Ishikawa (cell line): ENCODE data around the gene FAM13B.

Experiments
- CEBPB ChIP-seq: IDR thresholded peaks from 2 replicates; pipeline ENCODE4 v1.6.1; 2012
- CREB1 ChIP-seq: IDR thresholded peaks from 2 replicates; pipeline ENCODE4 v1.6.1; 2012; ENCODE audit warnings: low read depth
- EGR1 ChIP-seq: IDR thresholded peaks from 2 replicates; pipeline ENCODE4 v1.6.1; 2012
- EP300 ChIP-seq: IDR thresholded peaks from 2 replicates; pipeline ENCODE4 v1.6.1; 2012; ENCODE audit warnings: borderline replicate concordance
- FOXM1 ChIP-seq: IDR thresholded peaks from 2 replicates; pipeline ENCODE4 v1.6.1; 2012; ENCODE audit warnings: low read depth, borderline replicate concordance
- MAX ChIP-seq: IDR thresholded peaks from 2 replicates; pipeline ENCODE4 v1.6.1; 2012
- NFIC ChIP-seq: IDR thresholded peaks from 2 replicates; pipeline ENCODE4 v1.6.1; 2012
- RAD21 ChIP-seq: IDR thresholded peaks from 2 replicates; pipeline ENCODE4 v1.6.1; 2012; ENCODE audit warnings: low read depth
- REST ChIP-seq: IDR thresholded peaks from 2 replicates; pipeline ENCODE4 v1.6.1; 2012; ENCODE audit warnings: low read depth, mild to moderate bottlenecking
- TAF1 ChIP-seq: IDR thresholded peaks from 2 replicates; pipeline ENCODE4 v1.6.1; 2012; ENCODE audit warnings: low read depth, mild to moderate bottlenecking
- TCF12 ChIP-seq: IDR thresholded peaks from 2 replicates; pipeline ENCODE4 v1.6.1; 2012; ENCODE audit warnings: low read depth
- TEAD4 ChIP-seq: IDR thresholded peaks from 2 replicates; pipeline ENCODE4 v1.6.1; 2012
- YY1 ChIP-seq: IDR thresholded peaks from 2 replicates; pipeline ENCODE4 v1.6.1; 2012; ENCODE audit warnings: low read depth
- ZBTB7A ChIP-seq: IDR thresholded peaks from 2 replicates; pipeline ENCODE4 v1.6.1; 2012; ENCODE audit warnings: low read depth
- TF ChIP-seq, protein P1 (sequence below): IDR thresholded peaks from 2 replicates; pipeline ENCODE4 v1.6.1; 2012

FAM13B gene

GRCh38 chr5:137975208-137975607 is 57.7 kb downstream of the FAM13B start:
- TF ChIP-seq CREB1 (no peak), NFIC (no peak), EP300 (no peak), TEAD4 (no peak), YY1 (no peak), TCF12 (no peak), CEBPB (no peak), ZBTB7A (no peak), EGR1 (no peak), TAF1 (no peak), RAD21 (no peak), FOXM1 (no peak), MAX (no peak), REST (no peak)
- TF ChIP-seq, protein P1, sequence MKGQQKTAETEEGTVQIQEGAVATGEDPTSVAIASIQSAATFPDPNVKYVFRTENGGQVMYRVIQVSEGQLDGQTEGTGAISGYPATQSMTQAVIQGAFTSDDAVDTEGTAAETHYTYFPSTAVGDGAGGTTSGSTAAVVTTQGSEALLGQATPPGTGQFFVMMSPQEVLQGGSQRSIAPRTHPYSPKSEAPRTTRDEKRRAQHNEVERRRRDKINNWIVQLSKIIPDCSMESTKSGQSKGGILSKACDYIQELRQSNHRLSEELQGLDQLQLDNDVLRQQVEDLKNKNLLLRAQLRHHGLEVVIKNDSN: no peak

GRCh38 chr5:137960819-137961218 is 72.1 kb downstream of the FAM13B start:
- TF ChIP-seq FOXM1 (no peak), YY1 (no peak), MAX (no peak), RAD21 (no peak), TEAD4 (no peak), ZBTB7A (no peak), REST (no peak), TAF1 (no peak), EP300 (no peak), CREB1 (no peak), EGR1 (no peak), TCF12 (no peak), NFIC (no peak), CEBPB (no peak)

- TF ChIP-seq MAX: no peak
- TF ChIP-seq EP300: no peak
- TF ChIP-seq, protein P1: no peak
- no peak for TF ChIP-seq YY1
- no peak for TF ChIP-seq NFIC
- TF ChIP-seq ZBTB7A: no peak
- TF ChIP-seq TAF1: no peak
- no peak for TF ChIP-seq FOXM1
- TF ChIP-seq EGR1: no peak
- TF ChIP-seq TCF12: no peak
- TF ChIP-seq TEAD4: no peak
Measured at GRCh38 chr5:137960141-137960540, 72.7 kb downstream of the FAM13B start.

DNA sequence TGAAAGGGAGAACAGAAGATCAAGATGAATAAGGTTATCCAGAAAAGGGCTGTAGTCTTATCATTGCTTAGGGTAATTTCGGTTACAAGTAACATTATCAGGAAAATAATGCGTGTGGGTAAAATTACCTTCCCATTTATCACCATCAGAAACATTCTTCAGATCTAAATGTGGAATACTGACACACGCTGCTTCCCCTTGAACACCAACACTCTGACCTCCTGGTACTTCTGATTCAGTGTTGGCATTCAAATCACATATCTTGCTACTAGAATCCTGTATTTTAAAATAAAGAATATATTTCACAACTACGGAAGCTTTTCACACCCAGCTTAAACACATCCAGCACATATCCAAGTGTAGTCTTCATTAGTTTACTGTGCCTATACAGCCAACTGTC is 73.4 kb downstream of the FAM13B start:
- no peak for TF ChIP-seq CEBPB
- no peak for TF ChIP-seq RAD21
- TF ChIP-seq TAF1: no peak
- no peak for TF ChIP-seq NFIC
- no peak for TF ChIP-seq MAX
- TF ChIP-seq YY1: no peak
- TF ChIP-seq EGR1: no peak

- no peak for TF ChIP-seq ZBTB7A
- TF ChIP-seq FOXM1: no peak
- TF ChIP-seq CEBPB: no peak
- TF ChIP-seq EGR1: no peak
- TF ChIP-seq REST: no peak
- no peak for TF ChIP-seq TAF1
- TF ChIP-seq, protein P1: no peak
- no peak for TF ChIP-seq TEAD4
- no peak for TF ChIP-seq MAX
- no peak for TF ChIP-seq CREB1
- no peak for TF ChIP-seq RAD21
- TF ChIP-seq EP300: no peak
- TF ChIP-seq YY1: no peak
- TF ChIP-seq TCF12: no peak
- TF ChIP-seq NFIC: no peak
Measured at GRCh38 chr5:137957948-137958347, 74.9 kb downstream of the FAM13B start.
